Tongue (tissue), 2 donors: ENCODE data around the gene ASTN1. TPM values are rescaled to one million over a fixed set of nuclear protein-coding genes. Genes with fewer than 3 reads are reported as not detected.

ENCODE experiments used
- DNase-seq: peaks from one replicate; pipeline ENCODE4 v3.0.0-alpha.2; 2015
- total RNA-seq: library from RNA; depleted of rRNA; stranded (reverse); fragments of >200 nt; gene quantifications from one replicate; pipeline ENCODE4 v1.2.3, GENCODE V29; 2014

The ASTN1 gene
- total RNA-seq, result 5.0 TPM

GRCh38 chr1:177164380-177165068 is at the start of gene ASTN1:
Gene ASTN1, minus strand, starts transcription at chr1:177164712. Its CDS starts 36 bp downstream, at chr1:177164676.
- DNase-seq, result peak; percentile 22

GRCh38 chr1:177211231-177211630 is 46.7 kb upstream of the ASTN1 start:
- DNase-seq, result no peak

- DNase-seq, result no peak
These were observed 45.6 kb upstream of the ASTN1 start for GRCh38 chr1:177210071-177210470.

- peak; percentile 94 for DNase-seq
These were observed 44.8 kb upstream of the ASTN1 start for GRCh38 chr1:177209357-177209756.

- DNase-seq, result no peak
These were observed 44.4 kb upstream of the ASTN1 start for GRCh38 chr1:177208920-177209319.

GRCh38 chr1:177206831-177207355 is 42.4 kb upstream of the ASTN1 start:
- DNase-seq, result no peak

GRCh38 chr1:177200290-177200689 is 35.8 kb upstream of the ASTN1 start:
- DNase-seq, result no peak

- DNase-seq, result no peak
These were observed 33.7 kb upstream of the ASTN1 start for GRCh38 chr1:177198243-177198642.

GRCh38 chr1:177190308-177190970 is 25.9 kb upstream of the ASTN1 start:
- no peak for DNase-seq

- DNase-seq, result no peak
These were observed 22.1 kb upstream of the ASTN1 start for GRCh38 chr1:177186639-177187038.

- DNase-seq, result no peak
These were observed 20.7 kb upstream of the ASTN1 start for GRCh38 chr1:177185209-177185608.

- DNase-seq, result no peak
These were observed 19.3 kb upstream of the ASTN1 start for GRCh38 chr1:177183836-177184235.

GRCh38 chr1:177181631-177182291 is 17.2 kb upstream of the ASTN1 start:
- peak; percentile 81 for DNase-seq

- DNase-seq, result no peak
These were observed 16.7 kb upstream of the ASTN1 start for GRCh38 chr1:177181280-177181630.

GRCh38 chr1:177174921-177175634 is 10.6 kb upstream of the ASTN1 start:
- no peak for DNase-seq

- DNase-seq, result no peak
These were observed 9.5 kb upstream of the ASTN1 start for GRCh38 chr1:177173976-177174375.

- DNase-seq, result no peak
These were observed 8.4 kb upstream of the ASTN1 start for GRCh38 chr1:177172866-177173265.

- no peak for DNase-seq
These were observed 7.8 kb upstream of the ASTN1 start for GRCh38 chr1:177172272-177172671.

- DNase-seq, result no peak
These were observed 7.1 kb upstream of the ASTN1 start for GRCh38 chr1:177171536-177172123.

GRCh38 chr1:177170756-177171535 is 6.4 kb upstream of the ASTN1 start, which contains the start of gene BRINP2:
Gene BRINP2, plus strand, starts transcription at chr1:177170958. Its CDS starts 58,919 bp downstream, at chr1:177229877.
- DNase-seq, result peak; percentile 67

GRCh38 chr1:177165069-177165439 is 542 bp upstream of the ASTN1 start:
- no peak for DNase-seq
